ENCODE results near the gene COX20.

The COX20 gene

GRCh38 chr1:244835276-244836134 is at the start of gene COX20:
Gene COX20, plus strand, starts transcription at chr1:244835658. Its CDS starts 57 bp downstream, at chr1:244835715.
- Histone ChIP-seq H3K27me3 (ENCODE audit: insufficient read depth, low read depth) (no peaks in the 10 kb centered on the region), H3K4me1 (ENCODE audit: low read depth, poor library complexity, severe bottlenecking) (peaks cover 51% of the 10 kb centered on the region), H3K4me3 (IDR thresholded peaks at IDR 0.05; ENCODE audit: insufficient read depth, low read depth, low read length) (no peak within 1 kb of the TSS), H3K9ac (peak within 1 kb of the TSS; percentile 99), H3K79me2 (ENCODE audit: insufficient read depth, low read depth) (peaks cover 46% of the 10 kb centered on the region; the same call in 1 of the 2 replicates), H3K36me3 (ENCODE audit: insufficient read depth) (no peaks in the 10 kb centered on the region), H4K20me1 (ENCODE audit: insufficient read depth) (no peaks in the 10 kb centered on the region), H3K27ac (peak within 1 kb of the TSS; percentile 100), H2AFZ (ENCODE audit: low read depth) (peak within 1 kb of the TSS; percentile 63), H3K4me2 (peak within 1 kb of the TSS; percentile 96)
- no peak for TF ChIP-seq CTCF (conservative IDR thresholded peaks at IDR 0.05; ENCODE audit: low read depth, low read length)

- no peak overlapping the region for H3K4me2 ChIP-seq
- no peaks in the 10 kb centered on the region for H3K4me1 ChIP-seq (ENCODE audit: low read depth, poor library complexity, severe bottlenecking)
- no peaks in the 10 kb centered on the region for H4K20me1 ChIP-seq (ENCODE audit: insufficient read depth)
- no peaks in the 10 kb centered on the region for H3K79me2 ChIP-seq (ENCODE audit: insufficient read depth, low read depth)
- no peak overlapping the region for H3K27ac ChIP-seq
- H3K27me3 ChIP-seq (ENCODE audit: insufficient read depth, low read depth) = no peaks in the 10 kb centered on the region
- no peak overlapping the region for H3K4me3 ChIP-seq (IDR thresholded peaks at IDR 0.05; ENCODE audit: insufficient read depth, low read depth, low read length)
- H3K36me3 ChIP-seq (ENCODE audit: insufficient read depth) = no peaks in the 10 kb centered on the region
- no peak overlapping the region for H2AFZ ChIP-seq (ENCODE audit: low read depth)
- TF ChIP-seq CTCF (conservative IDR thresholded peaks at IDR 0.05; ENCODE audit: low read depth, low read length) = no peak
- H3K9ac ChIP-seq = no peak overlapping the region
Measured at GRCh38 chr1:244788493-244789275, 46.8 kb upstream of the COX20 start.

- Histone ChIP-seq H3K9ac (no peak overlapping the region), H2AFZ (ENCODE audit: low read depth) (no peak overlapping the region), H4K20me1 (ENCODE audit: insufficient read depth) (no peaks in the 10 kb centered on the region), H3K27ac (no peak overlapping the region), H3K4me1 (ENCODE audit: low read depth, poor library complexity, severe bottlenecking) (no peaks in the 10 kb centered on the region), H3K36me3 (ENCODE audit: insufficient read depth) (no peaks in the 10 kb centered on the region), H3K79me2 (ENCODE audit: insufficient read depth, low read depth) (no peaks in the 10 kb centered on the region), H3K4me3 (IDR thresholded peaks at IDR 0.05; ENCODE audit: insufficient read depth, low read depth, low read length) (no peak overlapping the region), H3K4me2 (no peak overlapping the region), H3K27me3 (ENCODE audit: insufficient read depth, low read depth) (no peaks in the 10 kb centered on the region)
- TF ChIP-seq CTCF (conservative IDR thresholded peaks at IDR 0.05; ENCODE audit: low read depth, low read length) = no peak
Measured at GRCh38 chr1:244789276-244789580, 46.2 kb upstream of the COX20 start.

- no peaks in the 10 kb centered on the region for H3K27me3 ChIP-seq (ENCODE audit: insufficient read depth, low read depth)
Measured at GRCh38 chr1:244789731-244790130, 45.7 kb upstream of the COX20 start.

More at GRCh38 chr1:244789731-244790130, 45.7 kb upstream of the COX20 start:
- Histone ChIP-seq H3K9ac (no peak overlapping the region), H3K4me1 (ENCODE audit: low read depth, poor library complexity, severe bottlenecking) (no peaks in the 10 kb centered on the region), H4K20me1 (ENCODE audit: insufficient read depth) (no peaks in the 10 kb centered on the region), H3K36me3 (ENCODE audit: insufficient read depth) (no peaks in the 10 kb centered on the region), H3K79me2 (ENCODE audit: insufficient read depth, low read depth) (no peaks in the 10 kb centered on the region), H3K4me2 (no peak overlapping the region), H3K4me3 (IDR thresholded peaks at IDR 0.05; ENCODE audit: insufficient read depth, low read depth, low read length) (no peak overlapping the region), H2AFZ (ENCODE audit: low read depth) (no peak overlapping the region), H3K27ac (no peak overlapping the region)
- no peak for TF ChIP-seq CTCF (conservative IDR thresholded peaks at IDR 0.05; ENCODE audit: low read depth, low read length)

Data from KMS-11 (cell line).